GM19397 (cell line): ENCODE results near the gene GRIP1.

Source experiments
- ATAC-seq: cut with Tn5 transposase; IDR thresholded peaks from one replicate; pipeline ENCODE4 v1.9.1; 2021; ENCODE audit warnings: mild to moderate bottlenecking, moderate library complexity; ENCODE audit not compliant: unreplicated experiment

The GRIP1 gene

DNA sequence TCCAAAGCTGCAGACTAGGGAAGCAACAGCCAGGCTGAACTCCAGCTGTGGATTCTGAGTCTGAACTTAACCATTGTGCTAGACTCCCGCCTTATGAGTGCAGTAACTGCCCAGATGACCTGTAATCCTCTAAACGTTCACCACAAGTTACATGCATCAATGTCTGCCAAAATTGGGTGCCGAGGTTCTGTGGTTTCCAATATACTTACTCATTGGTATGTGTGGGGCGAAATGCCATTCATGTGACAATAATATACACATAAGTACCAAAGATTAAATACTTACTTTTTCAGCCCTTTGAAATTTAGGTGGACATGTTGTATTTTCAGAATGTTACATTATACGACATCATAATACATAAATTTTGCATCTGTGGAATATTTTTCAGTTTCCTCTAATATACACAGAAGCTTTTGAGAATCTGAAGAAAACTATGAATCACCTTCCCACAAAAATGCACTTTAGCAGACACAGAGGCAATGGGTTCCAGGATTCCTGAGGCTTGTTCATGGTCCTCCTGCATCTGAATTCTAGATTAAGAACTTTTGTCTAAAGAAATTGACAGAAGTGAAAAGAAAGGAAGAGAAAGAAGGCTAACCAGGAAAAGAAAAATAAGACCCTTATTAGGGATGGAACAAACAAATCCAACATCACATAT lies 31.7 kb downstream of the GRIP1 start:
- no peak for ATAC-seq

DNA sequence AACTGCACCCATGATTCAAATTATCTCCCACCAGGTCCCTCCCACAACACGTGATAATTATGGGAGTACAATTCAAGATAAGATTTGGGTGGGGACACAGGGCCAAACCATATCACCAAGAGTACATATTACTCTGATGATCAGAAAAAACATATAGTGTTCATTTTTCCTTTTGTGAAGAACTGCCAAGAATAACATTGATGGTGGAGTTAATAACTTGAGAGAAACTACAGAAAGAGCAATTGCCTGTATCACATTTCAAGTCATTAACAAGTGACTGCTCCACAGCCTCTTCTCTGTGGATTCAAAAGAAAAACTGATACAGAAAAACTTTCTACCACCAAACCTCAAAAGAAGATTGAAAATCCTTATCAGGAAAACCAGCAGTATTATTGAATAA lies 34.7 kb downstream of the GRIP1 start:
- ATAC-seq, result no peak

DNA sequence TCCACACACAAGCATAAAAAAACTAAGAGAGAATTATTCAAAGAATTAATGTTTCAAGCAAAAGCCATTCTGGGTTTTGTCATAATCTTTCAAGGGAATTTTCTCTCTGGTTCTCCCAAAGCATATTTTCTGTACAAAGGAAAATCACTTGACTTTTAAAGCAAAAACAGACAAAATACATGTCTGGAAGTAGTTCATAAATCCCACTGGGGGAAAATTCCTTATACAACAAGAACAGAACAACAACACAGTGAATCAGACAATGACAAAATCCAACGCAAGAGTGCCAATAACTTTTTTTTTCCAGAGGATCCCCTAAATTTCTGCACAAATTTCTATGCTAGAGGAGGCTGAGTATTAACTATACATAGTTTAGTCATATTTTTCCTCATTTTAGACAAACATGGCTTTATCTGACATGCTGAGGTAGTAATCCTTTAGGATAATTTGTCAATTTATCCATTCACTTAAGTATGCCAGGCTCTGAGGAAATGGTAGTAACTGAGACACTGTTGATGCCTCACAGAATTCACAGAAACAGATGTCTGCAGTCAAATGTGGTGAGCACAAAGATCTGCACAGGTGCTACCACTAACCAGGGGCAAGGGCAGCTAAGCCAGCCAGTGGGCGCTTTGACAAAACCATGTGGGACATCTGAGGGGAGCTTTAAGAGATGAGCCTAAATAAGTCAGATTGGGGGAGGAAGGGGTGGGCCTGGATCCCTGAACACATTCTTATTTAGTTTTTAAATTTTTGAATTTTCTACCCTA lies 38.0 kb downstream of the GRIP1 start:
- no peak for ATAC-seq

DNA sequence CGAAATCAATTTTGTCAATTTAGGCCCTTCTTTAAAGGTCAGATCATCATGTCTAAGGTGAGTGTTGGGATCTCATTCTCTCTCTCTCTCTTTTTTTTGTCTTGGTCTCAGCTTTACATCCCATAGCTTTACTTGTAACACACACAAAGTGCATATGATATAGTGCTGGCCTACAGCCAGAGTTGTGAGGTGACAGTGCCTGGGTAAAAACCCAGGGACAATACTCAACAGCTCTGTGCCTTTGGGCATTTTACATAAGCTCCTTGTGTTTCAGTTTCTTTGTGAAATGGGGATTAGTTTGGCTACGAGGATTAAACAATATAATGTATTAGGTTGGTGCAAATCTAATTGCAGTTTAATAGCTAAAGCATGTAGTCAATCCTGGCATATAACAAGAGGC lies 40.2 kb downstream of the GRIP1 start:
- ATAC-seq, result no peak

DNA sequence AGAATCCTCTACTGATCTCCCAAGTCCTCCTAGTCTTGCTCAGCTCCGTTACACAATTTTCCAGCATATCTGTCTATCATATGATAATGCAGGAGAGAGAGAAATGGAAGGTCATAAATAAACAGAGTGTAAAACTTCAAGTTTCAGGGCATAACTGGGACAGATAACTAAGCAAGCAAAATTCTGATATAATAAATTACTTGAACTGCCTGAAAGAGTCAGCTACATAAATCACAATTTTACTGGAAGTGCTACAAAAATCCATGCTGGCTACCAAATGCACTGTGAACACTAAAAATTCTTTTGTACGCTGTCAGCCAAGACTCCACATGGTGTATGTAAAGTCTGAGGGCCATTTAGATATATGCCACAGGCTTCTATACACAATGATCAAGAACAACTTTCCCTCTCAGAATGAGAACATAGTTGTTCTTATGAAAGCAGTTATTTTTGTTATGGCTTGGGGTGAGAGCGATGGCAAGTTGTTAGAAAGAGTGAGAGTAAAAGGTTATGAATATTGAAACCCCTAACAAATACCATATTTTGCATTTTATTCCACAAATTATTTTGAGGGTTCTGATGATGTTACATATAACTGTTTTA lies 41.1 kb downstream of the GRIP1 start:
- ATAC-seq, result no peak

DNA sequence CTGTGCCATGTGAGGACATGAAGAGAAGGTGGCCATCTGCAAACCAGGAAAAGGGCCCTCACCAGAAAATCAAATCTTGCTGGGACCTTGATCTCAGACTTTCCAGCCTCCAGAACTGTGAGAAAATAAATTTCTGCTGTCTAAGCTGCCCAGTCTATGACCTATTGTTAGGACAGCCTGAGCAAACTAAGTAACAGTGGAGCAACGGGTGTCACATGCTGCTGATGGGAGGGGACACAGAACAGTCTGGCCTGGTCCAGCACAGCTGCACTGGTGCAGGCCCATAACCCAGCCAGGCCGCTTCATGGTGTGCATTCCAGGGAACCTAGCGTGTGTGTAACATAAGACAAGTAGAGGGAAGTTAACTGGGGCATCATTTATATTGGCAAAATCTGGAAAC lies 42.1 kb downstream of the GRIP1 start:
- ATAC-seq, result no peak

DNA sequence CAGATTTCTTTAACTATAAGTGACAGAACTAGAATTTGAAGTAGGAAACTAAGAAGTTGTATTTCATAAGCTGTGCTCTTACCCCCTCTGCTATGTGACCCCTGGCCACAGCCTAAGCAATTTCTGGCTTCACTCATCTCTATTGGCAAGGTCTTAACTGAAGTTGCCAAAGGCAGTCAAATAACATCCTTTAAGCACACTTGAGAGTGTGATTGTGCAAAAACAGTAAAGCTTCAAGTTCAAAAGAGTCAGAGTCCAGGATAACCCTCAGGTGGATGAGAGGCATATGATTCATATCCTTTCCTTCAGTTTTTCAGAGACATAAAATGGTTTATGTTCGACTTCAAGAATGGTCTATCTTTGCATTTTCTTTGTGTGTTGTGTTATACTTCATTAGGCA lies 45.2 kb downstream of the GRIP1 start:
- ATAC-seq, result no peak

DNA sequence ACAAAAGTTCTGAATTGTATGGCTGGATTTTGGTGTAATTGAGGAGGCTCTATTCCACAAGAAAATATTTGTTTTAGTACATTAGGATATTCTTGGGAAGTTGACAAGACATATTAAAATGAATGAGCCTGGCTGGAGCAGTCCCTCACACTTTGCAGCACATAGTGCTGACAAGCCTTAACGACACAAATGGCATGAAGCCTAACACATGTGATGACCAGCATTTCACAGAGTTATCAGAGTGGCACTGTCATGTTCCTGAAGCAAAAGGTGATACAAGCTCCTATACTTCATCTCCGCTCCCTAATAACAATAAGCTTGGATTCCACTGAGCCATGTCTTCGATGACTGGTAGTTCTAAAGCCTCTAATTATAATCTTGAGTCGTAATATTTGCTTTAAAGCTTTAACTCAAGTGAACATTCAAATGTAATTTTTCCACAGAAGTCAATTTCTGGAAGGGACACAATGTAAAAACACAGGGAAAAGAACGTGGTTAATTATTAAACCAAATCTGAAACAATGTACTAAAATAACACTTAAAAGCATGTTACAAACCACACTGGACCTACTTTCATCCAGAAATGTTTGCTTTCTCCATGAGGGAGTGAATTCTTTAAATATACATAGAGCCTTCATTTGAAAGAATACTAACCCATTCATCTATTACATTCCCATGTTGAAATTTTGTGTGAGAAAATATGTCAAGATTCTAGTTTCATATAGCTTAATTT lies 49.6 kb downstream of the GRIP1 start:
- no peak for ATAC-seq

DNA sequence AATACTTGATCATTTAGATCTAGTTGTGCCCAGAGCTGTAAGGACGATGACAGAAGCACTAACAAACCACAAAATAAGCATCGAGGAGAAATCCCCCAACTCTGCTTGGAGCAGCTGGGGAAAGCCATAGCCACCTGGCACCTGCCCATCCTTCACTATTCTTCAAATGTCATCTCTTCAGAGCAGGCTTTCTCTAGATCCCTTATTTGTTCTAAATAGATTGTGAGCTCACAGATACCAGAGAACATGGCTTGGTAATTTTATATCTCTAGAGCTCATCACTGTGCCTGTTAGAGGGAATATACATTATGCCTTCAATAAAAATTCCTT lies 50.9 kb downstream of the GRIP1 start:
- no peak for ATAC-seq

DNA sequence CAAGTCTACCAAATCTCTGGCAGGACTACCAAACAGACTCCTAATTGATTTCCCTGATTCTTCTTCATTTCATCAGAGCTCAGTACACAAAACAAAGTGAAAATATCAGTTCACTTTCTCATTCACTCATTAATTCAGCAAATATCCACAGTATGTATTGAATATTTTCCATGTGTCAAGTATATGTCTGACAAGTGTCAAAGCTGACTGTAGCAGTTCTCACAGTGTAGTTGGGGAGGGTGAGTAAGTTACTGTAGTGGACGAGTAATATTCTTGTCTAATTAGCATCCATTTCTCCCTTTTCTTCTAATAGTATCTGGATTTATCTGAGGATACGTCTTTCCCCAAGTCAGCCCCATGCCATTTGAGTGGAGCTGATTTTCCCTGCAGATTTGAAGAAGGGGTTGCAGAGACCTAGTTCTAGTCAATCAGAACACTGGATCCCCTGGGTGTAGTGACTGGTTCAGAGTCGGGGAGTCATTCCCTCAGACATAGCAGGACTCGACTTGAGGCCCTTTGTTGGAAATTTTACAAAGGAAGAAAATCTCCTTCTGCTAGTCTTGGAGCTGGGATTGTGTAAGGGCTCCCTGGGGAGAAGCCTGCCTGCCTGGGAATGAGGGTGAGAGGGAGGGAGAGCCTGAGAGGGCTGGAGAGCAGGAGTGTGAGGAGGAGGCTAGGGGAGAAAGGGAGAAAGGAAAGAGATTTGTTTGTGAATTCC lies 51.4 kb downstream of the GRIP1 start:
- ATAC-seq, result no peak

DNA sequence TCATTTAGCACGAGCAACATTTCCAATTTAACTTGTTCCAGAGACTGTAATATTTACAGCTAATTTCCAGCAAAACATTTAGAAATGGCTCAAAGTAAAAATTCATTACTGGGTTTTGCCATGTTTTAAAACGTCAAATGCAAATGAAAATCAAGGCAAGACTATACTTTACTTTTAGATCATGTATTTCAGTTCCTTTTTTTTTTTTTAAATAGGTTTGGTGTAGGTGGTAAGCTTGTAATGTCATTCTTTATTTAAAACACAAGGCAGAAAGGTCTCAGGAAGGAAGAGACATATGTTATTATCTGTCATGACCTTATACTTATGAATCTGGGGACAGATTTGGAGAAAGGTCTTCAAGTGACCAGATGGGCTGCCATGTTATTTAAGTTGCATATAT lies 54.1 kb downstream of the GRIP1 start:
- ATAC-seq, result no peak

DNA sequence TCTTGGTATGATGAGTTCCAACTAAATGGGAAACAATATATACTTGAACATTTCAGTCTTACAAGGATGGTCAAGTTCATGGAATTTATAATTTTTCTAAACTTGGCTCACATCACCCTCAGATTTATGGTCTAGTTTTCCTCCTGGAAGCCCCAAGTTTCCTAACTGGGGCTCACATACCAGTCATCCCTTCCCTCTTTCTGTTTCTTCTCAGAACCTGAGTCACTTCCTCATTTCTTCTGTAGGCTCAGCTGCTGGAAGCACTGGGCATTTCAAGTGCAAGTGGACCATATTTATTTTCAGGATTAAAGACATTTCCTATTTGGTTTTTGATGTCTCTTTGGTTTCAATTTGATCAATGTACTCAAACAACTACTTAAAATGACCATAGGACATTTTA lies 55.4 kb downstream of the GRIP1 start:
- ATAC-seq, result no peak

DNA sequence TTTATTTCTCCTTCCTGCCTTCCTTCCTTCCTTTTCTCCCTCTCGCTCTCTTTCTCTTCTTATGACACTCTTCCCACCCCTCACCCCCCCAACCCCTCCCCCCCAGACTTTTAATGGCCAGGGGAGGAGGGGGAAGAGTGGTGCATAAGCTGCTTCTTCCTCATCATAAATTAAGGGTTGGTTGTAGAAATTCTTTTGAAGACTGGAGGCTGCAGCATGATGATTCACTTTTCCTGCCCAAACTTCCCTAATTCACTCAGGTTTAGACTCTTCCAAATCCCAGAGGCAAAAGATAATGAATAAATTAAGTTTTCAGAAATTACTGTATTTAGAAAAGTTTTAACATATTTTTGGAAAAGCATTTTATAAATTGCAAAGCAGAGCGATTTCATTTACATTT lies 58.2 kb downstream of the GRIP1 start:
- no peak for ATAC-seq

DNA sequence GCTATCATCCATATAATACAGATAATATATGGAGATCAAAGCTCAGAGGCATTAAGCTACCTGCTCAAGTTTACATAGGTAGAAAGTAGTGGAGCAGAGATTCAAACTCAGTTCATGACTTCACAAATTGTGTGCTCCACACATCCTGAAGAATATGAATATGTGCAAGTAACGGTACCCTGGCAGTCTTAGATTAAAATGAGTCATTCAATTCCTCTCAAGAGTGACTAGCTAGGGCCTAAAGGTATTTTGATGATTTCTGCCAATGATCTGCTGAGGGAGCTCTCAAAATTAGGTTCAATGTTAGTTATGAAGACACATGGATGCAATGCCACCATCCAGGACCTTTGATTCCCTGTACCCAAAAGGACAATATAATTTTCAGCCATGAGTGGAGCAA lies 58.9 kb downstream of the GRIP1 start:
- ATAC-seq, result no peak

DNA sequence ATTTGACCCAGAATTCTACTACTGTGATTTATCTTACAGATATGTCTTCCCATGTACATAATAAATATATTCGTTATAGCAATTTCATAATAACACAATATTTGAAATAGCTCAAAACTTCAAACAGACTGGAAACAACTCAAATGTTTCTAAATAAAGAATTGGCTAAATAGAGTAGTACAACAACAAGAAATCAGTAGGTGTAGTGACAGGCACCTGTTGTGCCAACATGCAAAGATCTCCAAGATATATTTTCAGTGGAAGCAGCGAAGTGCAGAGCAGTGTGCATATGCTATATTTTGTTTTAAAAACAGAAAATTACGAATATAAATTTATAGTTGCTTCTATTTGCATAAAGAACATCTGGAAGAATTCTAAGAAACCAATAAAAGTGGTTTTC lies 60.9 kb downstream of the GRIP1 start:
- no peak for ATAC-seq

DNA sequence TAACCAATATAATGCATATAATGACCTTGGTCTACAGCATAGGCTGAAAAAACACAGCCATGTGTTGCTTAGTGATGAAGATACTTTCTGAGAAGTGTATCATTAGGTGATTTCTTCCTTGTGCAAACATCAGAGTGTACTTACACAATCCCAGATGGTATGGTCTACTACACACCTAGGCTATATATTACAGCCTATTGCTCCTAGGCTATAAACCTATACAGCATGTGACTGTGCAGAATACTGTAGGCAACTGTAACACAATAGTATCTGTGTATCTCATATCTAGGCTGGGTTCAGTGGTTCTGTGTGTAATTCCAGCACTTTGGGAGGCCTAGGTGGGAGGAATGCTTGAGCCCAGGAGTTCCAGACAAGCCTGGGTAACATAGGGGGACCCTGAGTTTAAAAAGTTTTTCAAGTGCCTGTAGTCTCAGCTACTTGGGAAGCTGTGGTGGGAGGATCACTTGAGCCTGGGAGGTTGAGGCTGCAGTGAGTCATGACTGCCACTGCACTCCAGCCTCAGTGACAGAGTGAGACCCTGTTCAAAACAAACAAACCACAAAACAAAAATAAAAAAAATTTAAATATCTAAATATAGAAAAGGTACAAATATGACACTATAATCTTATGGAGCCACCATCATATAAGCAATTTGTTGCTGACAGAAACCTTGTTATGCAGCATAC lies 66.6 kb downstream of the GRIP1 start:
- no peak for ATAC-seq

DNA sequence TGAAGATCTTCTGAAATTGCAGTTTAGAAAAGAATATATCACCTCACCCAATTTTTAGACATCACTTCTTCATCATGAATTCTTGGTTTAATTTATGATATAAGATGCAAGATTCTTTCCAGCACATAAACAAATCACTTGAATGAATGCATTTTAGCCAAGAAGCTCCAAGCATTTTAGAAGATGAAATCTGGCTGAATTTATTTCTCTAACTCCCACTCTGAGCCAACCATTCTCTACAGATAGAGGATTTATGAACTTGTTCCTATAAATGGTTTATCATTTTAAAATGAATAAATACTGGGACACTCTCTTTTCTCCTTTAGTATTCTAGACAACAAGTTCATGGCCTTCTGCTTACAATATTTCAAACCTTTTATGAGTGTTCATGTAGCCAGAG lies 71.7 kb downstream of the GRIP1 start:
- no peak for ATAC-seq

DNA sequence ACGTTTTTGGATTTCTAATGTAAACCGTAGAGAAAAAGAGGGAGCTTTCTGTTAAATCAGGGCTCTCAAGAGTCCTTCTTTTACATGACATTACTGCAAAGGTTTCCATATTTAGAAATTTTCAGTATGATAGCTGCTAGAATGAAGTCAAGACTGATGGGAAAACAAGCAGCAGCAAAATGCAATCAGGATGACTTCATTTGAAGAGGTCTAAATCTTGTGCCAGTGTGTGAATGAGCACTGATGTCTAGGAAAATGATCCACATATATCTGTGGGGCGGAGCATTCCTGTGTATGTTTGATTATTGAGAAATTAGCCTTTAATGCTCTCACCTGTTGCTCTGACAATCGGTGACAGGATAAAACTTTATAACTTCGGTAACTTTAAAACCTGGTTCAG lies 73.6 kb downstream of the GRIP1 start:
- ATAC-seq, result no peak

DNA sequence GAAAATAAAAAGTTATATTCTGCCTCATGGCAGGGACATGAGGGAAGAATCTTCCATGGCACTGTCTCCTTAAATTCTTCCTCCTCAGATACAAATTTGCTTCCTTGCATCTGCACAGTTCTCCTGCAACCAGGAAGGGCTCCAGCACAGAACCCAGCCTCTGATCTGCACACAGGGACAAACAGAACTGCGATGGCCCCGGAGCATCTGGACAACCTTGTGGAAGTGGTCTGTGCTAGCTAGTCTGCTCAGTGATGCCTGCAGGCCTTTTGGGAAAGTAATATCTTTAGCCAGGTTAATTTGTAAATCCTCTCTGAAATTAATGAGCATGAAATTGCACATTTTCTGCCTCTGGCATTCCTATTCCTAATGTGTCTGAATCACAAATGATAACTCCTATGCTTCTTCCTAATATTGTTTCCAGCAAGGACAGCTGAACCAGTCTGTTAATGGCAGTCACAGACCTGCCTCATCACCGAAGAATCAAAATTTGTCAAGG lies 74.8 kb downstream of the GRIP1 start:
- no peak for ATAC-seq

DNA sequence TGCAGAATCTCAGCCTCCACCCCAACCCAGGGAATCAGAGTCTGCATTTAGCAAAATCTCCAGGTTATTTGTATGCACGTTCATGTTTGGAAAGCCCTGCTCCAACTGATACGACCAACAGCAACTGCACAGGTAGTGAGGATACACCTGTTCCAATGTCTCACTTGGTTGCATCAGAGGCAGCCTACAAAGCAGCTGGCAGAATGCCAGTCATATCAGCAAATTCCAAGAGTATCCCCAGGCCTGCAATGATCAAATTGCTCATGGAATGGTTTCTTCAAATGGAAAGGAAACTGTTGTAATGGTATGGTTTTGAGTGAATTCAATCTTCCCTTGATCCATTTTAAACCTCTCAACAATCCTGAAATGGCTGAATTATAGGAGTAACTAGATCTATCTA lies 75.4 kb downstream of the GRIP1 start:
- ATAC-seq, result no peak
